GM21825 (cell line): ENCODE data around the gene HEPH.
"Not testable (repeated sequence)": the region's sequence is repeated elsewhere in the genome, so short reads cannot be mapped to it uniquely, and the experiment has no call there.

Source experiments
- ATAC-seq: cut with Tn5 transposase; IDR thresholded peaks from one replicate; pipeline ENCODE4 v1.9.1; 2021; ENCODE audit warnings: mild to moderate bottlenecking, moderate library complexity; ENCODE audit not compliant: unreplicated experiment

HEPH gene

DNA sequence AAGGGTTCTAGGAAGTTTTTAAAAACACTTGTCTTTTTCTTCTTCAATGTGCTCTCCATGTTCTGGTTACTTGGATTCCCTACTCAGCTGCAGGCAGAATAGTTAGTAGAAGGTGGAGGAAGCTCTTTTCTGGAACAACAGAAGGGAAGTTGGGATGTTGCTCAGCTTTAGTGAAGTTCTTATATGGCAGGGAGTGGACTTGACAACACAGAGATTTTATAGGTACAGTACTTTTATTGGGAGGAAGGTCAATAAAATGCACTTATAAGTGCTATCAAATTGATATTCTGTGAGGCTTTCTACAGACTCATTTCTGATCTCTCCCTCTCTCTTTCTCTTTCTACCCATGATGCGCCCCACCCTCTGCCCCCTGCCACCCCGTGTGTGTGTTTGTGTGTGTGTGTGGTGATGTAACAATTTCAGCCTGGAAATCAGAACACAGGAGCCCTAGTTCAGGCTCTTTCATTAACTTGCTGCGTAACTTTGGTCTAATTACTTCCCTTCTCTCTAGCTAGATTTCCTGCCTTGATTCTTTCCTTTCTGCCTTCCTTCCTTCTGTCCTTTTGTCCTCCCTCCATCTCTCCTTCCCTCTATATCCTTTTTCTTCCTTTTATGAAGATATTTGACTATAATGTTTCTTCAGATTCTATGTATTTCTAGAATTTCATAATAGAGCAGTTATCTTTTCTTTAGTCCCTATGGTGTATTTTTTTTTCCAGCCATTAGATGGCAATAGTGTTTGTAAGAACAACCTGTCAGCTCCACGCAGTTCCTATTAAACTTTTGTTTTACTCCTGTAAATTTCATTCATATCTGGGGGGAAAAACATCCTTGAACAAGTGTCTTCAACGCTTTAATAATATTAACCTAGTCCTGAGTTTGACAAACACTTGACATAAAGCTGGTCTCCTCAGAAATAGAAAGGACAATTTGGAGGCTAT lies 37.1 kb downstream of the HEPH start:
- ATAC-seq: no peak

DNA sequence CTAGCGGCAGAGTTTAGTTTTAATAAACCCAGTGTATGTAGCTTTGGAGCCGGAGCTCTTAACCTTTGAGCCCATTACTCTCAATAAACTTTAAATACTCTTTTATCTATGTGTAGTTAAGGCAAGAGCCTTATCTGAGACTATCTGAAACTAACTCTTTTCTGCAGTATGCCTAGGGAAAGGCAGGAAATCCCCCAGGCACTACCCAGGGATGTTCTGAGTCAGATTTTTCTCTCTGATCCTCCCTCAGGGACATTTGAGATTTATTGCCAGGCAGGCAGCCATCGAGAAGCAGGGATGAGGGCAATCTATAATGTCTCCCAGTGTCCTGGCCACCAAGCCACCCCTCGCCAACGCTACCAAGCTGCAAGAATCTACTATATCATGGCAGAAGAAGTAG lies 39.1 kb downstream of the HEPH start:
- no peak for ATAC-seq

DNA sequence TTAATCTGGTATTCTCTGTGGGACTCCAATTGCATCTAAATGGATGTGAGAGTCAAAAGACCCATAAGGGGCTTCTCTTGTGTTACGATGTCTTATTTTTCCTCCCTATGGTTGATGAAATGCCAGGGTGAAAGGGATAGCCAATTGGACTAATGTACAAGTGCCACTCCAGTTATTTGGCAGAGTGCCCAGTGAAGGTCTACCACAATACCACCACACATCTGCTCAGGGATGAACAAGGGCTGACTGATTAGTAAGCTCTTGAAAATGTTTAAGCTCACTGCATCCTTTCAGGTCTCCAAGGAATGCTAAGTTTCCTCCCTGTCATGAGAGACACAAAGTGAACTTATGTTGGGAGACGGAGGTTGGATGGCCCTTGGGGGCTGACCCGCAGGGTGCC lies 57.8 kb downstream of the HEPH start:
- ATAC-seq: no peak

DNA sequence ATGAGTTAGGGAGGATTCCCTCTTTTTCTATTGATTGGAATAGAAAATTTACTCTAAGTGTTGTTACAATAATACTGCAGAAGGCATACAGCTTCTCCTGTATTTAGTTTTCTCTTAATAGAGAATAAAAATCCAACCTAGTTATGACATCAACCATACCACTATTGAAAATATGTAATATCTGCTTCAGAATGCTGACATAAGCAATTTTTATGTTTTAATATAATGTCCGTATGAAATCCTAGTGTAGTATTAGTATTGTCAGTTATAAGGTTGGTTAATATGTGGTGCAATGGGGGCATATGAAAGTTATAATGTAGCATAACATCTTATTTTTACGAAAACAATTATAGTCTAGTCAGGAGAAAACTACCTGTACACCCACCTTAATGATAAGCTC lies 68.2 kb downstream of the HEPH start:
- no peak for ATAC-seq

DNA sequence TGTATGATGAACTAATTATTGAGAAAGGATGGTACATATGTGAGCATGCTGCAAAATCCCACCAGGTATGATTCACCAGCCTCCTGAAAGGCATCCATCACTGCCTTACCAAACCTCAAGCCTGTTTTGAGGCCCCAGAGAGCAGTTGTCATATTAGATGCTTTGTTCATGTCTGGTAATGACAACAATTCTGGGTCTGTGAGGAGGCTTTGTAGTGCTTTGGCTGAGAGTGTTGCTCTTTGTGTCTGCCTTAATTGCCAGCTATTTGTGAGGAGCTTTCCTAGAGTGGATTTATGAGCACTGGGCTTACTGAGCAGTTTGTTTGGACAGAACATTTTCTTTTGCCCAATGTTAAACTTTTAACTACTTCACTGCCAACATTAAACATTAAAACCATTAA lies 69.2 kb downstream of the HEPH start:
- ATAC-seq: no peak

DNA sequence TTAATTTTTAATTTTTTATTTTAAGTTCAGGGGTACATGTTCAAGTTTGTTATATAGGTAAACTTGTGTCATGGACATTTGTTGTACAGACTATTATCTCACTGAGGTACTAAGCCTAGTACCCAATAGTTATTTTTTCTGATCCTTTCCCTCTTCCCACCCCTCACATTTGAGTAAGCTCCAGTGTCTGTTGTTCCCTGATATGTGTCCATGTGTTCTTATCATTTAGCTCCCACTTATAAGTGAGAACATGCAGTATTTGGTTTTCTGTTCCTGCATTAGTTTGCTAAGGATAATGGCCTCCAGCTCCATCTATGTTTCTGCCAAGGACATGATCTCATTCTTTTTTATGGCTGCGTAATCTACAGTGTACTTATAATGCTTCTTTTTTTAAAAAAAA lies 69.9 kb downstream of the HEPH start:
- not testable (repeated sequence) for ATAC-seq

DNA sequence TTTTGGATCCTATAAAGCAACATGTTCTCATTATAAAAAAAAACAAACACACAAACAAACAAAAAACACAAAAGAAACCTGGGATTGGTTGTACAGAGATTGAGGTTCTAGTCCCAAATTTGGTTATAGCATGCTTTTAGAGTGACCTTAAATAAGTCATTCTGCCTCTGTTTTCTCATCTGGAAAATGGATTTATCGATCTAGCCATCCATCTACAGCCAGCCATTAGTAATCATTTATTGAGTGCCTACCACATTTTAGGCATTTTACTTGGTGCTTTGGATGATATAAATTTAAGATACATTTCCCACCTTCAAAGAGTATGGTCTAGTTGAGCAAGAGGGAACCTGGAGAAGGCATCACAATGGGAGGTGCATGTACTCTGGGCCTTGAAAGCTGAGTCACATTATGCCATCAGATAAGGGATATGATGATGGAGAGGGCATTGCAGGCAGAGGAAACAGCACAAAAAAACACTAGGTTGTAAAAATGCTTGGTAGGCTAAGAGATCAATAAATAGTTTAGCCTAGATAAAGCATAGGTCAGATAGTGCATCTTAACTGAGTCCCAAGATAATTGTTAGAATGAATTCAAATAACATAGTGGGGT lies 91.4 kb downstream of the HEPH start:
- ATAC-seq: no peak

DNA sequence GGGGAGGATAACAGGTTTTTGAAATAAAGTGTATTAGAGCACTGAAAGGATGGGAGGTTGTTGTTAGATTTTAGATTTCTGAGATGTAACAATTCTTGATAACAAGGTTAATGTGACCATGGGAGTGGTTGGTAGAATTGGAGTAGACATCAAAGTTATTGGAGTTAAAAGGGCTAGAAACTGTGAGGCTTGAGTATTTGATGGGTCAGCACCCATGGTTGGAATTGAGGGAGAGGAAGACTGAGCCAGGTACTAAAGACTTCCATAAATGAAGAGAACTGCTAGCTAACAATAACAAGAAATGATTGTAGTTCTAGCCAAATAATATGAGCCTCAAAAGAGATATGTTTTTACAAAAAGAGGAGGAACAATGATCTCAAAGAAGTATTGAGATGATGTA lies 98.8 kb downstream of the HEPH start:
- no peak for ATAC-seq
